GM18505 (cell line): Measurements from ENCODE around the gene KAT7.

Source experiments
- ATAC-seq: cut with Tn5 transposase; IDR thresholded peaks from one replicate; pipeline ENCODE4 v1.9.1; 2021; ENCODE audit not compliant: unreplicated experiment
- POLR2A ChIP-seq: IDR thresholded peaks from 4 replicates; pipeline ENCODE4 v1.6.1; 2011; ENCODE audit warnings: borderline replicate concordance; ENCODE audit not compliant: insufficient read depth, insufficient read length; ENCODE audit errors: extremely low read depth

KAT7 gene

GRCh38 chr17:49788478-49789242, at the start of gene KAT7:
Gene KAT7 (plus strand): TSS chr17:49788681. CDS start chr17:49788835, 154 bp downstream.
- ATAC-seq, result peak; percentile 86
- peak; percentile 94 for TF ChIP-seq POLR2A

- peak; percentile 58 for ATAC-seq
- peak; percentile 41 for TF ChIP-seq POLR2A
Observed at GRCh38 chr17:49739641-49740271, 48.7 kb upstream of the KAT7 start.

GRCh38 chr17:49741009-49741691, 47.3 kb upstream of the KAT7 start:
- no peak for ATAC-seq

GRCh38 chr17:49741692-49742076, 46.8 kb upstream of the KAT7 start:
- no peak for ATAC-seq
- no peak for TF ChIP-seq POLR2A

More at GRCh38 chr17:49741009-49741691, 47.3 kb upstream of the KAT7 start:
- no peak for TF ChIP-seq POLR2A

- no peak for ATAC-seq
Observed at GRCh38 chr17:49742166-49742638, 46.3 kb upstream of the KAT7 start.

GRCh38 chr17:49745175-49746139, 43.0 kb upstream of the KAT7 start:
- ATAC-seq, result no peak
- no peak for TF ChIP-seq POLR2A

More at GRCh38 chr17:49742166-49742638, 46.3 kb upstream of the KAT7 start:
- no peak for TF ChIP-seq POLR2A

GRCh38 chr17:49746791-49747490, 41.5 kb upstream of the KAT7 start:
- TF ChIP-seq POLR2A, result peak; percentile 53
- ATAC-seq, result peak; percentile 45

GRCh38 chr17:49747632-49748031, 40.8 kb upstream of the KAT7 start:
- no peak for ATAC-seq
- TF ChIP-seq POLR2A, result no peak

GRCh38 chr17:49748223-49748622, 40.3 kb upstream of the KAT7 start:
- ATAC-seq, result no peak
- TF ChIP-seq POLR2A, result no peak

GRCh38 chr17:49748791-49749190, 39.7 kb upstream of the KAT7 start:
- peak; percentile 71 for ATAC-seq
- no peak for TF ChIP-seq POLR2A

GRCh38 chr17:49749730-49750129, 38.8 kb upstream of the KAT7 start:
- no peak for ATAC-seq
- no peak for TF ChIP-seq POLR2A

GRCh38 chr17:49752508-49752907, 36.0 kb upstream of the KAT7 start:
- no peak for ATAC-seq
- no peak for TF ChIP-seq POLR2A
